K562 treated with DMSO at 1 percent for 48 hours (cell line): ENCODE measurements around the gene C2orf92. TPM values are rescaled to one million over a fixed set of nuclear protein-coding genes. Genes with fewer than 3 reads are reported as not detected.

Source experiments
- total RNA-seq: library from RNA; unstranded; fragments of 300-600 nt; gene quantifications from 2 replicates; pipeline ENCODE4 v1.2.3, GENCODE V29; 2022; ENCODE audit warnings: low replicate concordance; ENCODE audit errors: extremely low read depth

The C2orf92 gene
- not detected in 2 replicates for total RNA-seq

GRCh38 chr2:97669448-97669847, at the start of gene C2orf92:
TSS of gene C2orf92 (plus strand) at chr2:97669713. CDS start at chr2:97669789, 76 bp downstream.

GRCh38 chr2:97645695-97646629, 23.6 kb upstream of the C2orf92 start, which contains the start of gene COX5B:
TSS of gene COX5B (plus strand) at chr2:97646062. CDS start at chr2:97646087, 25 bp downstream.

GRCh38 chr2:97663962-97664635, 5.4 kb upstream of the C2orf92 start, which contains the start of gene ACTR1B:
TSS of gene ACTR1B (minus strand) at chr2:97664044. CDS start at chr2:97663890, 154 bp downstream.

DNA sequence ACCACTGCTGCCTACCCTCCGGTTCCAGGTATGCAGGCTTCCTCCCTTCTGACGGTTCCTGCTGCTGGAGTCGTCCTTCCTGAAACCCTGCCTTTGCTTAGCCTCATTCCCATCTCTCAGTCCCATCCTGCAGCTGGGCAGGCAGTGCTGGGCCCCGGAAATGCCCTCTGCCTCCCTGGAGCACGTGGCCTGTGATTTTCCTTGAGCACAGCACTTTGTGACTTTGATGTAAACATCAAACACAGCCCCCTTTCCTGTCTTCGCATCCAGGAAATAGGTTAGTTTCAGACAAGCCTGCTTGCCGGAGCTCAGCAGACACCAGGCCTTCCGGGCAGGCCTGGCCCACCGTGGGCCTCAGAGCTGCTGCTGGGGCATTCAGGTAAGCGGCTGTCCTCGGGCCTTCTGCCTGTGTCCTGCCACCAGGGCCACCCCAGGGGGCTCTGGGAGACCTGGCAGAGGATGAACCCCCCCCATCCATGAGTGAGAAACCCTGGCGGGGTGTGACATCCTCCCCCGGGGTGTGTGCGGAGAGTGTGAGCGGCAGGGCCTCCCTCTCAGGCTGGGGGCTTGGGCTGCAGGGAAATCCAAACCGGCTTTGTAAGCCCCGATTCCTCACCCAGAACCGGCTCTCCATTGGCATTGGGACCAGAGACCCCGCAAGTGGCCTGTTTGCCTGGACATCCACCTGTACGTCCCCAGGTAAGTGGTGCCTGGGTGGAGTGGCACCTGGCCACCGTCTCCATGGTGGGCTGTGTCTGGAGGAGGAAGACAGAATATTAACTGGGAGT, 44.0 kb downstream of the C2orf92 start, which contains the start of gene ZAP70:
Gene ZAP70 (plus strand): TSS at position 281 of the 788 bp plus-strand sequence. CDS start 10,461 bp downstream, outside the sequence.

Other genes with a start within 250 kb of the C2orf92 start
- gene ANKRD36B, start 79.8 kb upstream of the C2orf92 start, total RNA-seq, result not detected in 2 replicates
- gene COX5B, start 23.7 kb upstream of the C2orf92 start, total RNA-seq, result not detected in 2 replicates
- not detected in 2 replicates for gene ACTR1B, start 5.7 kb upstream of the C2orf92 start, total RNA-seq
- gene ZAP70, start 43.9 kb downstream of the C2orf92 start, total RNA-seq, result not detected in 2 replicates